CD8-positive, alpha-beta memory T cell (primary cell): ENCODE results near the gene TEX101. TPM values are rescaled to one million over a fixed set of nuclear protein-coding genes. Genes with fewer than 3 reads are reported as not detected.
A peak's percentile ranks its signal among the peaks of the same experiment; 100 is the strongest.
"Not testable (repeated sequence)": the region's sequence is repeated elsewhere in the genome, so short reads cannot be mapped to it uniquely, and the experiment has no call there.

Experiments
- CTCF ChIA-PET: fragments of 350-600 bp; sonication (Branson Sonifier 250); formaldehyde crosslinking; loops from one replicate; lab custom pipeline; 2021; ENCODE audit warnings: antibody characterized with exemption; lab: Charles Lee
- POLR2A ChIA-PET: fragments of 350-600 bp; sonication (Branson Sonifier 250); formaldehyde crosslinking; loops from one replicate; lab custom pipeline; 2021; ENCODE audit warnings: antibody characterized with exemption; lab: Charles Lee
- DNase-seq, 5 donors: peaks; one replicate each; pipeline versions ENCODE4 v3.0.0 to v3.0.0-alpha.2; 2020 to 2022; ENCODE audit warnings: mixed read lengths in 1 of 5
- H3K27ac ChIP-seq: one replicate; pipeline ENCODE4 v1.7.0; 2013; ENCODE audit warnings: low read depth, mild to moderate bottlenecking, low read length, moderate library complexity
- H3K27me3 ChIP-seq: 2 replicates; pipeline ENCODE4 v1.7.0; 2013; ENCODE audit warnings: low read length, mild to moderate bottlenecking; ENCODE audit not compliant: insufficient read depth, poor library complexity, severe bottlenecking
- H3K36me3 ChIP-seq: 2 replicates; pipeline ENCODE4 v1.7.0; 2013; ENCODE audit warnings: mild to moderate bottlenecking, low read length, moderate library complexity; ENCODE audit not compliant: insufficient read depth
- H3K4me1 ChIP-seq: 2 replicates; pipeline ENCODE4 v1.7.0; 2013; ENCODE audit warnings: mild to moderate bottlenecking, low read length, moderate library complexity; ENCODE audit not compliant: insufficient read depth
- H3K4me3 ChIP-seq: 2 replicates; pipeline ENCODE4 v1.7.0; 2013; ENCODE audit warnings: mild to moderate bottlenecking, low read length
- H3K9me3 ChIP-seq: 2 replicates; pipeline ENCODE4 v1.7.0; 2013; ENCODE audit warnings: mild to moderate bottlenecking, low read length
- H3K27ac Mint-ChIP-seq, 8 donors: one replicate each; pipeline ENCODE4 v1.8.0; 2020 to 2021; ENCODE audit warnings: mixed read lengths in 8 of 8, mild to moderate bottlenecking in 6 of 8, inconsistent platforms in 3 of 8, moderate library complexity in 3 of 8
- H3K27me3 Mint-ChIP-seq, 2 donors: one replicate each; pipeline ENCODE4 v1.8.0; 2020 to 2021; ENCODE audit warnings: mixed read lengths in 2 of 2, mild to moderate bottlenecking in 1 of 2, moderate library complexity in 1 of 2
- H3K36me3 Mint-ChIP-seq, 3 donors: one replicate each; pipeline ENCODE4 v1.8.0; 2020 to 2021; ENCODE audit warnings: mixed read lengths in 3 of 3, inconsistent platforms in 1 of 3, mild to moderate bottlenecking in 1 of 3
- H3K4me1 Mint-ChIP-seq, 3 donors: one replicate each; pipeline ENCODE4 v1.8.0; 2020 to 2021; ENCODE audit warnings: mixed read lengths in 3 of 3, inconsistent platforms in 1 of 3, mild to moderate bottlenecking in 1 of 3
- H3K4me3 Mint-ChIP-seq, 7 donors: one replicate each; pipeline ENCODE4 v1.8.0; 2020 to 2021; ENCODE audit warnings: mixed read lengths in 7 of 7, mild to moderate bottlenecking in 6 of 7, moderate library complexity in 4 of 7, inconsistent platforms in 2 of 7
- H3K9me3 Mint-ChIP-seq, 5 donors: one replicate each; pipeline ENCODE4 v1.8.0; 2020 to 2022; ENCODE audit warnings: mixed read lengths in 5 of 5, mild to moderate bottlenecking in 3 of 5, moderate library complexity in 2 of 5, inconsistent platforms in 1 of 5
- polyA plus RNA-seq: library from polyadenylated mRNA; unstranded; fragments of 300-500 nt; fragmentation: Illumina TruSeq; gene quantifications from one replicate; pipeline ENCODE4 v1.2.3, GENCODE V29; 2021
- total RNA-seq, 2 experiments: library from RNA; stranded (reverse); gene quantifications; one replicate each; pipeline ENCODE4 v1.2.3, GENCODE V29; 2021

Gene TEX101, protein sequence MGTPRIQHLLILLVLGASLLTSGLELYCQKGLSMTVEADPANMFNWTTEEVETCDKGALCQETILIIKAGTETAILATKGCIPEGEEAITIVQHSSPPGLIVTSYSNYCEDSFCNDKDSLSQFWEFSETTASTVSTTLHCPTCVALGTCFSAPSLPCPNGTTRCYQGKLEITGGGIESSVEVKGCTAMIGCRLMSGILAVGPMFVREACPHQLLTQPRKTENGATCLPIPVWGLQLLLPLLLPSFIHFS
- total RNA-seq (not detected), polyA plus RNA-seq (not detected)

DNA sequence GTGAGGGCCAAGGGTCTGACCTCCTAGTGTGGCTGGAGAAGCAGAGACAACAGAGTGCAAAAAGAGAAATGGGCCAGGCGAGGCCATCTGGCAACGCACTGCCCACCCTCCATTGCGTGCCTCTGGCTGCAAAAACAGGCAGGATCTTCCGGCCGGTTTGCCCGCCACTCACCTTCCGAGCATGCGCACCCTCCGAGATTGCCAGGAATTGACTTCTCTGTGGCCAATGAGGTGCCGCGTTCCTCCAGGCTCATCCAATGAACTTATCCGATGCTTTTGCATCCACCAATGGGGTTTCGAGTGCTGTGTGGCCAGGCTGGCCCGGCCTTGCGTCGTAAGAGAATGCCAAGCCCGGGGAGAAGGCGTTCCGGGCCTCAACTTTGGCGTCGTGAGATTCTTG lies at the start of gene TEX101:
TEX101 (plus strand) TSS at position 337 of the 400 bp plus-strand sequence. CDS start 1,030 bp downstream, outside the sequence.
- Histone ChIP-seq H3K4me3 (no peak within 1 kb of the TSS), H3K27me3 (no peaks in the 10 kb centered on the region), H3K36me3 (no peaks in the 10 kb centered on the region), H3K27ac (no peak within 1 kb of the TSS), H3K4me1 (no peaks in the 10 kb centered on the region), H3K9me3 (no peaks in the 10 kb centered on the region)
- CTCF ChIA-PET = no interaction called here
- no peak for DNase-seq
- POLR2A ChIA-PET = no interaction called here
- peaks cover 0 to 2% (median 0%) of the 10 kb centered on the region in 5 donors for H3K9me3 Mint-ChIP-seq
- H3K27me3 Mint-ChIP-seq = peaks cover 9 to 23% of the 10 kb centered on the region in 2 donors
- H3K27ac Mint-ChIP-seq = peak within 1 kb of the TSS in 1 of 8 donors; percentile 63
- H3K4me1 Mint-ChIP-seq = no peaks in the 10 kb centered on the region
- peaks cover 0 to 8% (median 0%) of the 10 kb centered on the region in 3 donors for H3K36me3 Mint-ChIP-seq
- no peak within 1 kb of the TSS for H3K4me3 Mint-ChIP-seq

DNA sequence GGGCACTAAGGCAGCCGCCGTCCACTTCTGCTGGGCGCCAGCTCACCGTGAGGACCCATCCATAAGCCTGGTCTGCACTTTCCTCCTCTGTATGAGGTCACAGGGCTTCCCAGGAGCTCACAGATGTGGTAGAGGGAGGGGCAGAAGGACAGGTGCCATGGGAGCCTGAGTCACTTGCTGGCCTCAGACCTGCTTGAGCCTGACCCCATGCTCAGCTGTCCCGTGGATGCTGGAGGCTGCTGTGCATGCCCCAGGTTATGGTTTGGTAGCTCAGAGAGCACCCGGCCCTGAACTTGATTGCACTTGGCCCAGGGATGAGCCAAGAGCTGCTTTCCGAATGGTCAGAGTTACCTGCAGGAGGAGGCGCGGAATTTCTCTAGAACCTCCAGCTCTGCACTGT lies 49.0 kb upstream of the TEX101 start:
- H3K4me1 ChIP-seq, CTCF ChIA-PET, H3K27ac Mint-ChIP-seq: not testable (repeated sequence)

DNA sequence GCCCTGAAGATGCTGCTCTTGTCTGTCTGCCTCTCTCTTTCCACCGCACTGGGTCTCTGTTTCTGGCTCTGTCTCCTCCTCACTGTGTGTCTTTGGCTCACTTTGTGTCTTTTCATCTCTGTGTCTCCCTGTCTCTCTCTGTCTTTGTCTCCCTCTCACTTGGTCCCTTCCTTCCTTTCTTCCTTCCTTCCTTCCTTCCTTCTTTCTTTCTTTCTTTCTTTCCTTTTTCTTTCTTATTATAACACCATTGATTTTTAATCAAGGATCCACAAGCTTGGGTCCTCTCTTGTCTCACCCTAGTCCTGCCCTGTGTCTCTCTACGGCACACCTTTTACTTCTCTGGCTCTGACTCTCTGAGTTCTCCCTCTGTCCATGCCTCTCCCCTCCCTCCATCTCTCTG lies 46.9 kb upstream of the TEX101 start:
- ChIA-PET CTCF (no interaction called here), POLR2A (no interaction called here)
- H3K36me3 ChIP-seq = no peaks in the 10 kb centered on the region
- no peaks in the 10 kb centered on the region for H3K9me3 ChIP-seq
- H3K9me3 Mint-ChIP-seq = no peaks in the 10 kb centered on the region
- peaks cover 5 to 22% of the 10 kb centered on the region in 2 donors for H3K27me3 Mint-ChIP-seq
- H3K27ac Mint-ChIP-seq = no peak overlapping the region
- no peak for DNase-seq
- no peaks in the 10 kb centered on the region for H3K36me3 Mint-ChIP-seq
- H3K27me3 ChIP-seq = no peaks in the 10 kb centered on the region
- no peaks in the 10 kb centered on the region for H3K4me1 ChIP-seq
- H3K27ac ChIP-seq = no peak overlapping the region
- no peaks in the 10 kb centered on the region for H3K4me1 Mint-ChIP-seq
- no peak overlapping the region for H3K4me3 Mint-ChIP-seq
- no peak overlapping the region for H3K4me3 ChIP-seq

More for the DNA sequence above, 49.0 kb upstream of the TEX101 start:
- H3K36me3 ChIP-seq, DNase-seq, H3K27me3 ChIP-seq, H3K9me3 Mint-ChIP-seq, H3K36me3 Mint-ChIP-seq, H3K4me3 Mint-ChIP-seq, H3K4me3 ChIP-seq, POLR2A ChIA-PET, H3K9me3 ChIP-seq, H3K27ac ChIP-seq, H3K4me1 Mint-ChIP-seq: not testable (repeated sequence)
- peaks cover 9 to 15% of the 10 kb centered on the region in 2 donors for H3K27me3 Mint-ChIP-seq

DNA sequence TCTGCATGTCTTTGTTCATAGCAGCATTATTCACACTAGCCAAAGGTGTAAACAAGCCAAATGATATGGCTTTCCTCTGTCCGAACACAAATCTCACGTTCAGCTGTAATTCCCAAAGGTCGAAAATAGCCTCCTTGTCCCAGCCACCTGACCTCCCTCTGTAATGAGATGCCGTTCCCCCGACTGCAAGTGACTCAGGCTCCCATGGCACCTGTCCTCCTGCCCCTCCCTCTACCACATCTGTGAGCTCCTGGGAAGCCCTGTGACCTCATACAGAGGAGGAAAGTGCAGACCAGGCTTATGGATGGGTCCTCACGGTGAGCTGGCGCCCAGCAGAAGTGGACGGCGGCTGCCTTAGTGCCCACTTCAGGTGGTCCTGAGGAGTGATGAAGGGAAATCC lies 45.8 kb upstream of the TEX101 start:
- H3K9me3 Mint-ChIP-seq, H3K36me3 ChIP-seq, H3K4me3 ChIP-seq, H3K4me1 Mint-ChIP-seq, H3K36me3 Mint-ChIP-seq, H3K4me3 Mint-ChIP-seq, H3K4me1 ChIP-seq, H3K27ac Mint-ChIP-seq, DNase-seq, H3K27me3 ChIP-seq, H3K9me3 ChIP-seq, H3K27ac ChIP-seq, POLR2A ChIA-PET, CTCF ChIA-PET: not testable (repeated sequence)
- H3K27me3 Mint-ChIP-seq = peaks cover 5 to 19% of the 10 kb centered on the region in 2 donors

DNA sequence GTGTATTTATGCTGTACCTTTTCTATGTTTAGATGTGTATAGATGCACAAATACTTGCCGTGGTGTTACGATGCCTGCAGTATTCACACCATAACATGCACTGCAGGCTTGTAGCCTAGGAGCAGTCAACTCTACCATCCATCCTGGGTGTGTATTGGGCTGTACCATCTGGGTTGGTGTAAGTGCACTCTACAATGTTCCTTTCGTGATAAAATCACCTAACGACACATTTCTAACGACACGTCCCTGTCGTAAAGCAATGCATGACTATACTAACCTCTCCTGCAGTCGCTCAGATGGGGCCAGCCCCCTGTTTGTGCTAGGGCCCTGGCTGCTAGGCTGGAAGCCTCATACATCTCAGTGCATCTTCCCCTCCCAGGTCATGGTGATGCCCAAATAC lies 42.8 kb upstream of the TEX101 start:
- H3K27ac ChIP-seq = no peak overlapping the region
- POLR2A ChIA-PET = no interaction called here
- no peaks in the 10 kb centered on the region for H3K9me3 ChIP-seq
- CTCF ChIA-PET = no interaction called here
- H3K4me3 Mint-ChIP-seq = no peak overlapping the region
- H3K36me3 Mint-ChIP-seq = no peaks in the 10 kb centered on the region
- H3K27me3 ChIP-seq = no peaks in the 10 kb centered on the region
- no peak overlapping the region for H3K4me3 ChIP-seq
- H3K27me3 Mint-ChIP-seq = peaks cover 5 to 16% of the 10 kb centered on the region in 2 donors
- no peaks in the 10 kb centered on the region for H3K4me1 ChIP-seq
- no peaks in the 10 kb centered on the region for H3K4me1 Mint-ChIP-seq
- DNase-seq = no peak
- H3K27ac Mint-ChIP-seq = no peak overlapping the region
- H3K36me3 ChIP-seq = no peaks in the 10 kb centered on the region
- no peaks in the 10 kb centered on the region for H3K9me3 Mint-ChIP-seq

DNA sequence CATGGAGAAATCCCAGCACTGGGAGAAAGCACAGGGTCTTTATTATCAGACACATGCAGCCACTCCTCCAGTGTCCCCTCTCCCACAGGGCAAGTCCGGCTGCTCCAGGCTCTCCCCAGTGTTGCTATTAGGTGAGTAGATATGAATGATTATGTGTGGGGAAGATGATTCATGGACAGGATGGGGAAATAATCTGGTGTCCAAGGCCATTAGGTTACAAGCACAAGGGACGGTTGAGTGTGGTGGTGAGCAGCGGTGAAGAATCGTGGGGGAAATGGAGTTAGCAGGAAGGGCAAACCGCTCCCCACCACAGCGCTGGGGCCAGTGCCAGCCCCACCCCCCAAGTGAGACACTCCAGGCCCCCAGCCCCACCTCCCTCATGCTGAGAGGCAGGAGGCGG lies 42.2 kb upstream of the TEX101 start:
- H3K36me3 Mint-ChIP-seq = no peaks in the 10 kb centered on the region

DNA sequence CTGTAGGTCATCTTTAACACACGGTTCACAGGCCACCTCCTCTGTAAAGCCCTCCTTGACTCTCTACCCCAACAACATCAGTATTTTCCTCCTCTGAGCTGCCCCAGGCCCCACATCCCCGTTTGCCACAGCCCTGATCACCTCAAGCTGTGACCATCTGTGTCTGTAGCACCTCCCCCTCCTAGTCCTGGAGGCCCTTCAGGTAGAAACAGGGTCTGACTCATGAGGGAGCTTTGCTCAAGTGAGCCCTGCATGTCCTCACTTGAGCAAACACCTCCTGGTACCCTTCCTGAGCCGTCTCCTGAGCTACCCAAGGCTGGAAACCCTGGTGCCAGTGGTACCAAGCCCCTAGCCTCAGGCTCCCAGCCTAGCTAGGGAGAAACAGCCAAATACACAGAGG lies 37.1 kb upstream of the TEX101 start:
- H3K4me3 ChIP-seq = not testable (repeated sequence)

More for the DNA sequence above, 42.2 kb upstream of the TEX101 start:
- Histone ChIP-seq H3K27ac (no peak overlapping the region), H3K4me1 (no peaks in the 10 kb centered on the region), H3K9me3 (no peaks in the 10 kb centered on the region), H3K27me3 (no peaks in the 10 kb centered on the region), H3K4me3 (no peak overlapping the region), H3K36me3 (no peaks in the 10 kb centered on the region)
- CTCF ChIA-PET = no interaction called here
- Mint-ChIP-seq H3K27me3 (peaks cover 5 to 16% of the 10 kb centered on the region in 2 donors), H3K27ac (peak overlapping the region in 1 of 8 donors; percentile 50), H3K4me3 (no peak overlapping the region), H3K4me1 (no peaks in the 10 kb centered on the region), H3K9me3 (no peaks in the 10 kb centered on the region)
- DNase-seq = no peak
- POLR2A ChIA-PET = no interaction called here

DNA sequence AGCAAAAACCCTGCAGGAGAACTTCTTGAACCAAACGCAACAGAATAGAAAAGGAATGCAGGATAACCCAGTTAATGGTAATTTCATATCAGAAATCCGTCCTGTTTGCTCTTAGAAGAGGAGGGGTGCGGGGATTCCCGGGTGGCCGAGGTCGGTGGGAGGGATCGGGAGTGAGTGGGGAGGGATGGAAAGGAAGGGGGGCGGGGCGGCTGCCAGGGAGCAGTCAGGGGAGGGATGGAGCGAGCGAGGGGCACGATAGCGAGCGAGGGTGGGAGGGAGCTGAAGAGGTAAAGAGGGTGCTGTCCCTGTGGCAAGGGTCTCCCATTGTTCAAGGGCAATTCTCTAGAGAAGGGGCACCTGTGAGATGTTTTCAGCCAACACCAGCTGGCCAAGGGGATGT lies 34.7 kb upstream of the TEX101 start:
- H3K4me3 ChIP-seq = no peak overlapping the region
- Mint-ChIP-seq H3K27ac (peak overlapping the region in 1 of 8 donors; percentile 82), H3K4me3 (no peak overlapping the region), H3K9me3 (peaks cover 0 to 2% (median 0%) of the 10 kb centered on the region in 5 donors), H3K4me1 (no peaks in the 10 kb centered on the region), H3K36me3 (peaks cover 0 to under 1% (median 0%) of the 10 kb centered on the region in 3 donors), H3K27me3 (peaks cover 12 to 19% of the 10 kb centered on the region in 2 donors)
- no peaks in the 10 kb centered on the region for H3K27me3 ChIP-seq
- no peak overlapping the region for H3K27ac ChIP-seq
- no peaks in the 10 kb centered on the region for H3K36me3 ChIP-seq
- DNase-seq = no peak
- ChIA-PET POLR2A (no interaction called here), CTCF (no interaction called here)
- no peaks in the 10 kb centered on the region for H3K9me3 ChIP-seq
- no peaks in the 10 kb centered on the region for H3K4me1 ChIP-seq

More for the DNA sequence above, 37.1 kb upstream of the TEX101 start:
- H3K36me3 ChIP-seq, H3K36me3 Mint-ChIP-seq, DNase-seq, H3K27ac Mint-ChIP-seq, H3K4me3 Mint-ChIP-seq, CTCF ChIA-PET, H3K9me3 Mint-ChIP-seq, H3K27me3 ChIP-seq, H3K4me1 Mint-ChIP-seq, H3K27ac ChIP-seq, POLR2A ChIA-PET, H3K4me1 ChIP-seq, H3K9me3 ChIP-seq: not testable (repeated sequence)
- H3K27me3 Mint-ChIP-seq = peaks cover 12 to 13% of the 10 kb centered on the region in 2 donors
